HL-60 (cell line): ENCODE data around the gene ATXN7.

Experiments used
- DNase-seq, 2 experiments: peaks; one replicate each; pipeline ENCODE4 v3.0.0-alpha.2; 2010 to 2020; ENCODE audit warnings: low read depth in 1 of 2, low spot score in 1 of 2
- H3K27ac ChIP-seq: fragments of 250-450 bp; sonication (Bioruptor Pico); replicated peaks from 2 replicates; pipeline ENCODE4 v1.5.1; 2020; ENCODE audit warnings: mild to moderate bottlenecking, moderate library complexity
- H3K27me3 ChIP-seq: fragments of 250-450 bp; sonication (Bioruptor Pico); 2 replicates; pipeline ENCODE4 v1.5.1; 2021; ENCODE audit warnings: mild to moderate bottlenecking, moderate library complexity; ENCODE audit not compliant: insufficient read depth, poor library complexity, severe bottlenecking
- H3K4me3 ChIP-seq: replicated peaks from 2 replicates; pipeline ENCODE4 v1.5.1; 2011; ENCODE audit warnings: mild to moderate bottlenecking, control low read depth, low read length; ENCODE audit not compliant: insufficient read depth
- CTCF ChIP-seq: IDR thresholded peaks from one replicate; pipeline ENCODE4 v1.5.1; 2011; ENCODE audit warnings: low read length, control low read depth, inconsistent platforms; ENCODE audit not compliant: insufficient read depth
- GABPA ChIP-seq: IDR thresholded peaks from 2 replicates; pipeline ENCODE4 v1.6.1; 2012; ENCODE audit warnings: low read depth
- POLR2AphosphoS5 ChIP-seq: IDR thresholded peaks from 2 replicates; pipeline ENCODE4 v1.6.1; 2012; ENCODE audit warnings: low read depth
- REST ChIP-seq: IDR thresholded peaks from 2 replicates; pipeline ENCODE4 v1.6.1; 2012; ENCODE audit warnings: low read depth; ENCODE audit not compliant: insufficient replicate concordance
- SPI1 ChIP-seq: IDR thresholded peaks from 2 replicates; pipeline ENCODE4 v1.6.1; 2012; ENCODE audit warnings: low read depth, mild to moderate bottlenecking, borderline replicate concordance

Gene ATXN7

GRCh38 chr3:64002233-64002632 lies 138.6 kb downstream of the ATXN7 start:
- TF ChIP-seq SPI1 (no peak), REST (no peak)
- DNase-seq = no peak
- H3K4me3 ChIP-seq = no peak overlapping the region
- H3K27me3 ChIP-seq = no peaks in the 10 kb centered on the region
- H3K27ac ChIP-seq = no peak overlapping the region

GRCh38 chr3:64003589-64003988 lies 139.9 kb downstream of the ATXN7 start:
- Histone ChIP-seq H3K27me3 (no peaks in the 10 kb centered on the region), H3K27ac (no peak overlapping the region), H3K4me3 (no peak overlapping the region)
- TF ChIP-seq REST (no peak), SPI1 (no peak), GABPA (no peak), POLR2AphosphoS5 (no peak), CTCF (no peak)
- DNase-seq = no peak

GRCh38 chr3:64008017-64008416 lies 144.3 kb downstream of the ATXN7 start:
- no peak for DNase-seq
- Histone ChIP-seq H3K27ac (no peak overlapping the region), H3K27me3 (no peaks in the 10 kb centered on the region), H3K4me3 (no peak overlapping the region)
- no peak for TF ChIP-seq CTCF

GRCh38 chr3:64008487-64009351 lies 145.1 kb downstream of the ATXN7 start:
- Histone ChIP-seq H3K4me3 (no peak overlapping the region), H3K27me3 (no peaks in the 10 kb centered on the region), H3K27ac (no peak overlapping the region)
- no peak for TF ChIP-seq GABPA
- peak; percentile 34 for TF ChIP-seq POLR2AphosphoS5
- DNase-seq = no peak

GRCh38 chr3:64009528-64009927 lies 145.9 kb downstream of the ATXN7 start:
- Histone ChIP-seq H3K27ac (no peak overlapping the region), H3K27me3 (no peaks in the 10 kb centered on the region), H3K4me3 (no peak overlapping the region)
- no peak for TF ChIP-seq REST
- TF ChIP-seq SPI1 = no peak
- no peak for TF ChIP-seq GABPA
- TF ChIP-seq POLR2AphosphoS5 = peak; percentile 26; the same call in 1 of the 2 replicates
- no peak for TF ChIP-seq CTCF
- no peak for DNase-seq
